OCI-LY7 (cell line): ENCODE data around the gene TDRD12.
"Not testable (repeated sequence)": the region's sequence is repeated elsewhere in the genome, so short reads cannot be mapped to it uniquely, and the experiment has no call there.

Experiments
- EZH2phosphoT487 ChIP-seq: fragments of 200-600 bp; sonication (generic); IDR thresholded peaks from 2 replicates; pipeline ENCODE4 v1.6.1; 2018; ENCODE audit warnings: low read depth, borderline replicate concordance, mild to moderate bottlenecking, mixed run types, antibody characterized with exemption, low read length, moderate library complexity, mixed read lengths
- TF ChIP-seq, protein P1 (sequence below): fragments of 200-600 bp; sonication (generic); conservative IDR thresholded peaks from 2 replicates; pipeline ENCODE4 v1.5.1; 2014; ENCODE audit warnings: mild to moderate bottlenecking, antibody characterized with exemption, low read length, moderate library complexity, mixed read lengths

DNA sequence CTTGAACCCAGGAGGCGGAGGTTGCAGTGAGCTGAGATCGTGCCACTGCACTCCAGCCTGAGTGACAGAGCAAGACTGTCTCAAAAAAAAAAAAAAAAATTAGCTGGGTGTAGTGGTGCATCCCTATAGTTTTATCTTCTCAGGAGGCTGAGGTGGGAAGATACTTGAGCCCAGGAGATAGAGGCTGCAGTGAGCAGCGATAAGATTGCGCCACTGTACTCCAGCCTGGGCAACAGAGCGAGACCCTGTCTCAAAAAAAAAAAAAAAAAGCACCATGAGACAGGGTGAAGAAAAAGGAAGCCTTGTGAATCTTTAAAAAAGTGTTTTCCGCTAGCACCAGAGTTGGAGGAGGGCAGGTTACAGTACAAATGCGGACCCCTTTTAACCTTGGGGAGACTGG, 3.4 kb upstream of the TDRD12 start:
- TF ChIP-seq, protein P1, sequence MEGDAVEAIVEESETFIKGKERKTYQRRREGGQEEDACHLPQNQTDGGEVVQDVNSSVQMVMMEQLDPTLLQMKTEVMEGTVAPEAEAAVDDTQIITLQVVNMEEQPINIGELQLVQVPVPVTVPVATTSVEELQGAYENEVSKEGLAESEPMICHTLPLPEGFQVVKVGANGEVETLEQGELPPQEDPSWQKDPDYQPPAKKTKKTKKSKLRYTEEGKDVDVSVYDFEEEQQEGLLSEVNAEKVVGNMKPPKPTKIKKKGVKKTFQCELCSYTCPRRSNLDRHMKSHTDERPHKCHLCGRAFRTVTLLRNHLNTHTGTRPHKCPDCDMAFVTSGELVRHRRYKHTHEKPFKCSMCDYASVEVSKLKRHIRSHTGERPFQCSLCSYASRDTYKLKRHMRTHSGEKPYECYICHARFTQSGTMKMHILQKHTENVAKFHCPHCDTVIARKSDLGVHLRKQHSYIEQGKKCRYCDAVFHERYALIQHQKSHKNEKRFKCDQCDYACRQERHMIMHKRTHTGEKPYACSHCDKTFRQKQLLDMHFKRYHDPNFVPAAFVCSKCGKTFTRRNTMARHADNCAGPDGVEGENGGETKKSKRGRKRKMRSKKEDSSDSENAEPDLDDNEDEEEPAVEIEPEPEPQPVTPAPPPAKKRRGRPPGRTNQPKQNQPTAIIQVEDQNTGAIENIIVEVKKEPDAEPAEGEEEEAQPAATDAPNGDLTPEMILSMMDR = not testable (repeated sequence)
- TF ChIP-seq EZH2phosphoT487 = not testable (repeated sequence)
